ENCODE measurements around the gene KLK14.

The KLK14 gene

GRCh38 chr19:51086153-51086850, 3.6 kb upstream of the KLK14 start:
- no peak for DNase-seq (ENCODE audit: low spot score)

- DNase-seq (ENCODE audit: low spot score) = no peak
These were observed 1.8 kb upstream of the KLK14 start for GRCh38 chr19:51084505-51084904.

GRCh38 chr19:51083783-51084182, 1.1 kb upstream of the KLK14 start:
- no peak for DNase-seq (ENCODE audit: low spot score)

- no peak for DNase-seq (ENCODE audit: low spot score)
These were observed 494 bp upstream of the KLK14 start for GRCh38 chr19:51083181-51083580.

- no peak for DNase-seq (ENCODE audit: low spot score)
These were observed 1.2 kb downstream of the KLK14 start for GRCh38 chr19:51081476-51081875.

- DNase-seq (ENCODE audit: low spot score) = no peak
These were observed 3.1 kb downstream of the KLK14 start for GRCh38 chr19:51079481-51080110.

- no peak for DNase-seq (ENCODE audit: low spot score)
These were observed 4.0 kb downstream of the KLK14 start for GRCh38 chr19:51078731-51079130.

- DNase-seq (ENCODE audit: low spot score) = no peak
These were observed 4.6 kb downstream of the KLK14 start for GRCh38 chr19:51078104-51078503.

- DNase-seq (ENCODE audit: low spot score) = no peak
These were observed 6.0 kb downstream of the KLK14 start for GRCh38 chr19:51076631-51077213.

GRCh38 chr19:51075998-51076397, 6.7 kb downstream of the KLK14 start:
- no peak for DNase-seq (ENCODE audit: low spot score)

- no peak for DNase-seq (ENCODE audit: low spot score)
These were observed 11.6 kb downstream of the KLK14 start for GRCh38 chr19:51071095-51071405.

- DNase-seq (ENCODE audit: low spot score) = no peak
These were observed 12.2 kb downstream of the KLK14 start for GRCh38 chr19:51070334-51071094.

GRCh38 chr19:51066393-51067186, 16.1 kb downstream of the KLK14 start:
- no peak for DNase-seq (ENCODE audit: low spot score)

- DNase-seq (ENCODE audit: low spot score) = no peak
These were observed 17.3 kb downstream of the KLK14 start for GRCh38 chr19:51065221-51065960.

GRCh38 chr19:51064534-51065220, 18.0 kb downstream of the KLK14 start, which contains the start of gene KLK13:
KLK13 (minus strand) TSS chr19:51065092; CDS start chr19:51065067, 25 bp downstream.
- DNase-seq (ENCODE audit: low spot score) = no peak

- DNase-seq (ENCODE audit: low spot score) = no peak
These were observed 19.0 kb downstream of the KLK14 start for GRCh38 chr19:51063664-51064063.

- DNase-seq (ENCODE audit: low spot score) = no peak
These were observed 21.7 kb downstream of the KLK14 start for GRCh38 chr19:51060973-51061372.

GRCh38 chr19:51060336-51060735, 22.4 kb downstream of the KLK14 start:
- DNase-seq (ENCODE audit: low spot score) = no peak

GRCh38 chr19:51059715-51060114, 23.0 kb downstream of the KLK14 start:
- no peak for DNase-seq (ENCODE audit: low spot score)

- no peak for DNase-seq (ENCODE audit: low spot score)
These were observed 26.8 kb downstream of the KLK14 start for GRCh38 chr19:51055866-51056265.

- no peak for DNase-seq (ENCODE audit: low spot score)
These were observed 35.7 kb downstream of the KLK14 start for GRCh38 chr19:51047031-51047335.

Data from pons (tissue), 1 donor.